DMS153 treated with DMSO at 0.1 percent for 48 hours (cell line): ENCODE results near the gene TATDN2.
"Not testable (repeated sequence)": the region's sequence is repeated elsewhere in the genome, so short reads cannot be mapped to it uniquely, and the experiment has no call there.

Source experiments
- DNase-seq: peaks from one replicate; lab custom pipeline; 2025; ENCODE audit not compliant: unreplicated experiment; lab: John Stamatoyannopoulos, UW

TATDN2 gene

DNA sequence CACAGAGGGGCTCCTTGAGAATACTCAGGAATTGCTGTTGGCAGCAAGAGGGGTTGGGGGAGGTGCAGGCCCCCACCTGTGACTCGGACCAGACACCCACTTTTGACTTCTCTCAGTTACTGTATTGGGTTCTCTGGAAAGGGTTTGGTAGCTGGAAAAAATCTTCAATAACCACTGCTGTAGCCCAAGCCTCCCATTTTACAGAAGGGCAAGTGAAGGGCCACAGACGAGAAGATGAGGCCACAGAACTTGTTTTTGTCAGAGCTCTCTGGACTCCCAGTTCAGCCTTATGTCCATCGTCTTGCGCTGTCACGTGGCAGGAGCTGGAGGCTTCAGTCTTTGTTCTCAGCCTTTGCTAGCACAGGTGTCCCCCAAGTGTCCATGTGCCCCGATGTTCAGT is 12.7 kb upstream of the TATDN2 start:
- DNase-seq = no peak

DNA sequence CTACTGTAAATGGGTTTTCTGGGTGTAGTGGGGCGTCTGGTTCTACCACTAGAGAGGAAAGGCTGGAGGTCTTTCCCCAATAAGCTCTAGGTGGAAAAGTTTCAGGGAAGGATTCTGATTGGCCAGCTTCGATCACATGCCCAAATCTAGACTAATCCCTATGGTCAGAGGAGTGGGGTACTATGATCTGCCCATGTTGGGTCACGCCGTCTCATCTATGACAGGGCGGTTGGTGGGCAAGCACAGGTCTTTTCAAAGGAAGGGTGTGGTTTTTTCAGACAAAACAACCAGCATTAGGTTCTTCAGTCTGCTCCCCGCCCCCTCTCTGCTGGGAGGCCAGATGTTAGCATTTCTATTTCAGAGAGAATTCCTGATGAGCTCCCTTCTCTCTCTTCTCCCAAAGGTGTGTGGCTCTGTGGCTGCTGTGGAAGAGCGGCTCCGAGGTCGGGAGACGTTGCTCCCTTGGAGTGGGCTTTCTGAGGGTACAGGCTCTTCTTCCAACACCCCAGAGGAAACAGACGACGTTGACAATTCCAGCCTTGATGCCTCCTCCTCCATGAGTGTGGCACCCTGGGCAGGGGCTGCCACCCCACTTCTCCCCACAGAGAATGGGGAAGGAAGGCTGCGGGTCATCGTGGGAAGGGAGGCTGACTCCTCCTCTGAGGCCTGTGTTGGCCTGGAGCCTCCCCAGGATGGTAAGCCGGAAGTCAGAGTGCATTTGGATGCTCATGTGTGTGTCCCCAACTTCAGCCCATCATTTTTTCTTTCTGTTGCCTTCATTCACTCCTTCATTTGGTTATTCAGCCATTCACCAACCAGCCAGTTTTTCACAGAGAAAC is 9.7 kb upstream of the TATDN2 start:
- DNase-seq = no peak

DNA sequence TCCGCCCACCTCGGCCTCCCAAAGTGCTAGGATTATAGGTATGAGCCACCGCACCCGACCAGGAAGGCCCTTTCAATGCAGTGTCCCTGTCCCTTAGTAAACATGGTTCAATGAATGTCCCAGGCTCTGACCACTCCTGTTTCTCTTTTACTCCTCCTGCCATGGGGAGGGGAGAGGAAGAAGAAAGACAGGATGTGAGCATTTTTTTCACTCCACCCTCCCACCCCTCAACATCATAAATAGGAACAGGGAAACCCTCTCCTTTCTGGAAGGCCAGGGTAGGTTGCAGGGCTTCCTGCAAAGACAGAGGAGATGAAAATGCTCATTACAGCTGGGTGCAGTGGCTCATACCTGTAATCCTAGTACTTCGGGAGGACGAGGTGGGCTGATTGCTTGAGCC is 7.5 kb upstream of the TATDN2 start:
- no peak for DNase-seq

DNA sequence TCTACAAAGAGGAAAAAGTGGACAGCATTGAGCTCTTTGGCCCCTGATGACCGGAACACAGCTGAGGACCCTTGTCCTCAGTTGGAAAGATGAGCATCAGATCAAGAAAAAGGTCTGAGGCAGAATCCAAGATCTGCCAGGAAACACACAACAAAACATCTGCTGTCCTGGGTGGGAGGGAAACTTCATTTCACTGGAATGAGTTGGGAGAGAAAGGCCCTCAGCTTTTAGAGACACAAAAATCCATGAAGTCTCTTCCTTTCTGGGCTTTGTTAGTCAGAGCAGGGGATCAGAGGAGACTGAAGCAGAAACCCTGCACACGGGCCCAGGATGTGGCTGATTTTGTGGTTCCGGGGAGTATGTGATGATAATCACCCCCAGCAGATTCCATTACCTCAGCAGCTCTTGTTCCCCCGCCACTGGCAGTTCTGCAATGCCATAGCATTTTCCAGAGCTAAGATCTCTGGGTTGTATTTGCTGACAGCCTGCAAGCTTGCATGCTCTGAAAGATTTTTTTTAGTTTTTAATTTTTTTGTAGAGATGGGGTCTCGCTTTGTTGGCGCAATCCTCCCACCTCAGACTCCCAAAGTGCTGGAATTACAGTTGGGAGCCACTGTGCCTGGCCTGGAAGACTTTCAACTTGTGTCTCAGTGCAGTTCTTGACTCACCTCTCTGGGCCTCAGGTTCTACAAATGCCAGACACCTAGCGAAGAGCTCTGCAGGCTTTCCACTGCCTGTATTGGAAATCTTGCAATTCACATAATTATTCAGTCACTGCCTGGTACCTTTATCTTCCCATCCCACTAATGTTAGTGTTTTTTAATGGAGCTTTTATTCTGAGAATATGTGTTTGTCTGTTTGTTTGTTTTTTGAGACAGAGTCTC is 5.8 kb upstream of the TATDN2 start:
- no peak for DNase-seq

DNA sequence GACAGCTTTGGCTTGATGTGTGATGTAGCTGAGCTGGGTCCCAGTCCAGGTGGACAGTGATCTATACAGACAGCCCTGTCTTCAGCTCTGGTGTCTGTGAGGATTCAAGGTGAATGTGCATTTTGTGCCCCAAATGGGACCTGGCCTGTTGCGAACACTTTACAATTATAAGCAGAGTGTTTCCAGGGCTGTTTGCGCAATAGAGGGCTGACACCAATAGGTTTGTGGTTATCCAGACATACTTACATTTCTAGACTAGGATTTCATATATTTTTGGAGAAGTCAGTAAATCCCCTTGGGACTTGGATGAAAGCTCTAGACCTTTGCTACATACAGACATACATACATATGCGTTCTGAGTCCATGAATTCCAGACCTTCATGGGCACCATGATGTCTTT is 4.2 kb upstream of the TATDN2 start:
- DNase-seq = no peak

DNA sequence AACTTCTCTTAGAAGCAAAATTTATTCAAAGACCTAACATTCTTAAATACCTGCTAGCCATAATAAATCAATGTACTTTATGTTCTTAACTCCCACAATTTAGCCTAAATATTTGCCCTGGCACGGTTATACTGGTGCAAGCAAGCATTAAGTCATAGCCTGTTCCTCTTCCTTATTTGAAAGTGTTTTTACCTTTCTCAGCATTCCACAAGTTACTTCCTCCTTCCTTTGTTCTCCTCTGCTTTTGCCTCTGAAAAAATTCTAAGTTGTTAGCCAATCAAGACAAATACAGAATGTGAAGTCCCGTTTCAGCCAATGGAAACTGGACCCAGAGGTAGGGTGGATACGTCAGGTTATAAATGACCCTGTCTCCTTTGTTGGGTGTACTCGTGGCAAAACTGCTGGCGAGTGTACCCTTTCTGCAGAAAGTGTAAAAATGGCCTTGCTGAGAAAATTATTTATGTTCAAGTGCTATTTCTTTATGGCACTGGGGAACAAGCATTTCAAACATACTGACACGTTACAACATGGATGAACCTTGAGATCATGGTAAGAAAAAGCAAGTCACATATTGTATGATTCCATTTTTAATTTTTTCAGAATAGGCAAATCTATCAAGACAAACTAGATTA is 3.1 kb upstream of the TATDN2 start:
- DNase-seq = no peak

DNA sequence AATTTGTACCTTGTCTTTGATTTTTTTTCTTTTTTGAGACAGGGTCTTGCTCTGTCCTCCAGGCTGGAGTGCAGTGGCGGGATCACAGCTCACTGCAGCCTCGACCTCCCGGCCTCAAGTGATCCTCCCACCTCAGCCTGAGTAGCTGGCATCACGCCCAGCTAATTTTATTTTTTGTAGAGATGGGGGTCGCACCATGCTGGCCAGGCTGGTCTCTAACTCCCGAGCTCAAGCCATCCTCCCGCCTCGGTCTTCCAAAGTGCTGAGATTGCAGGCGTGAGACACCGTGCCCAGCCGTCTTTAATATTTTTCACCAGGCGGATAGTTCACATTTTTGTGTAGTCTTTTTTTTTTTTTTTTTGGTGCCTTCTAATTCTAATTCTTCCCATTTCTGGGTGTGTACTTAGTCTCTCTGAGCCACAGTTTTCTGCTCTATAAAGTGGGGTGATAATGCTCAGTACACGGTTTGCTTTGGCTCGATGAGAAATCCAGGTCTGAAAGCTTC is 528 bp upstream of the TATDN2 start:
- DNase-seq = no peak

DNA sequence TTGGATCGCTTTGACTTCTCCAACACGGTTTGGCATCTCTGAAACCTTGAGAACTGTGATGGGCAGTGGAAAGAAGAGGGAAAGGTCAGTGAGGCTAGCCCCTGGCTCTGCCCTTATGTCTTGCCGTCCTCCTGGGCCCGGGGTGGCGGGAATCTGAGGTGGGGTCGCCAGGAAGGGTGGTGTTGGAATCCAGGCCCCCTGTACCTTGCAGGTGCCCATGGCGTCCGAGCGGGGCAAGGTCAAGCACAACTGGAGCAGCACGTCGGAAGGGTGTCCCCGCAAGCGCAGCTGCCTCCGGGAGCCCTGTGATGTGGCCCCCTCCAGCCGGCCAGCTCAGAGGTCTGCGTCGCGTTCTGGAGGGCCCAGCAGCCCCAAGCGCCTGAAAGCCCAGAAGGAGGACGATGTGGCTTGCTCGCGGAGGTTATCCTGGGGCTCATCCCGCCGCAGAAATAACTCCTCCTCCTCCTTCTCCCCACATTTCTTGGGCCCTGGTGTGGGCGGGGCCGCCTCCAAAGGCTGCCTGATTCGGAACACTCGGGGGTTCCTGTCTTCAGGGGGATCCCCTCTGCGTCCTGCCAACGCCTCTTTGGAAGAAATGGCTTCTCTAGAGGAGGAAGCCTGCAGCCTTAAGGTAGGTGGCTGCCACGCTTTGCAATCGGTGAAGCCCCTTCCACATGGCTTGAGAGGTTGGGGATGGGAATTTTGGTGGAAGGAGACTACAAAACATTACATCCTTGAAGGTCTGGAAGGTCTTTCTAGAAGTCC is 907 bp downstream of the TATDN2 start:
- DNase-seq = no peak

DNA sequence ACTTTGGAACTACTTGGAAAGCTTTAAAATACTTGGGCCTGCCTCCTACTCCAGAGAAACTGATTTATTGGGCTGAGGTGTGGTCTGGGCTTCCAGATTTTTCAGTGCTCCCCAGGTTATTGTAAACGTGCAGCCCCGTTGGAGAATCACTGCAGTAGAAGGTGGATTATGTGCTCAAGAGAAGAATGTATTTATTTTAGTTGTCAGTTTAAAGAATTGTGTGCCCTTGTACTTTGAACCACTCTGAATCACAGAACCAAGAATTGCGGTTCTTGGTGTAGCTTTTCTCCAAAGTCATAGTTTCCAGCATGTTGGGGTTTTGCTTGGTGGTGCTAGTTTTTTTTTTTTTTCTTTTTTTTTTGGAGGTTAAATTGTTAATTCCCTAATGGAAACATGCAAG is 1.6 kb downstream of the TATDN2 start:
- DNase-seq = no peak

DNA sequence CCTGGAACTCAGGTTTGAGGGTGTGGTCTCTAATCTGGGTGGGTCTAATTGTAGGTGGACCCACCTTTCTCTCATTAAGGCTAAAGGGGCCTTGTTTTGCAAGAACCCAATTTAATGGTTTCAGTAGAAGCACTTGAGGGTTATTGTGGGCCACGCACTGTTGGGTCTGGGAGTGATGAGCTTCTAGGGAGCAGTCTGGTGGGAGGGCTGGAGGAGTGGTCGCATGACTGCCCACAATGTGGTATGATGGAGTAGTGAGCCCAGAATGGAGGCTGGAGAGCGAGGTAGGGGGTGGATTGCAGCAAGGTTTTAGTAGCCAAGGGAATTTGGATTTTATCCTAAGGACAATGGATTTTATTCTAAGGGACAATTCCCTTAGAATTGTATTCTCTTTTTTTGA is 2.7 kb downstream of the TATDN2 start:
- no peak for DNase-seq

DNA sequence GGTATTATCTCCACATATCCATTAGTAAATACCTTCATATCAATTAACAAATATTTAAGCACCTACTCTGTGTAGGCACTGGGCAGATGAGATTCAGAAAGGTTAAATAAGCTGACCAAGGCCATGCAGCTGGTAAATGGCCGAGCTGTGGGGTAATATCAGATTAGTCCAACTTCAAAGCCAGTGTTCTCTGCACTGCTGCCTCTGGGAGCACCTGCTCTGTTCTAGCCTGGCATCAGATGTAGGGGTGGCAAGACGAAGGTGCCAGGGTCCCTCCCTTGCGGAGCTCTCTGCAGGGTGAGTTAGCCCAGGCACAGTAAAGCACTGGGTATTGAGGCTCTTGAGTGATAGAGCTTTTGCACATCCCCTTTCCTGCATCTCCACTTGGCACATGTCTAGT is 5.5 kb downstream of the TATDN2 start:
- DNase-seq = no peak

DNA sequence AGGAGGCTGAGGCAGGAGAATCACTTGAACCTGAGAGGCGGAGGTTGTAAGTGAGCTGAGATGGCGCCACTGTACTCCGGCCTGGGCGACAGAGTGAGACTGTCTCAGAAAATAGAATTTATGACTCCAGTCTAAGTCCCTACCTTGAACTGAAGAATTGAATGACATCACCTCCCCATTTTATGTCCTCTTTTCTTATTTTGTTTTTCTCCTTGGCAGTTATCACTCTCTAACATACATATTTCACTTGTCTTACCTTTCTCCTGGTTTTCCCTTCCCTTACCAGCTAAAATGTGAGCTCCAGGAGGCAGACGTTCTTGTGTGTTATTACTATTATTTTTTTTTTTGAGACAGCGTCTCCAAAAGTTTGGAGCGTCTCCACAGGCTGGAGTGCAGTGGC is 7.6 kb downstream of the TATDN2 start:
- no peak for DNase-seq

DNA sequence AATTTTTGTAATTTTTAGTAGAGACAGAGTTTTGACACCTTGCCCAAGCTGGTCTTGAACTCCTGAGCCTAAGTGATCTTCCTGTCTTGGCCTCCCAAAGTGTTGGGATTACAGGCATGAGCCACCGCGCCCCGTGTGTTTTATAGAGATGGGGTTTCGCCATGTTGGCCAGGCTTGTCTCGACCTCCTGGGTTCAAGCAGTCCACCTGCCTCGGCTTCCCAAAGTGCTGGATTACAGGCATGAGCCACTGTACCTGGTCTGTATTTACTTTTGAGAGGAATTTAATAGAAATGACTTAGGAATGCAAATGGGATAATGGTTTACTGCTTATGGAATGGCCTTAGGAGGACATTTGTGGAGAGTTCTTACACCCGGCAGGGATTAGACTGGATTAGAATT is 10.8 kb downstream of the TATDN2 start:
- no peak for DNase-seq

DNA sequence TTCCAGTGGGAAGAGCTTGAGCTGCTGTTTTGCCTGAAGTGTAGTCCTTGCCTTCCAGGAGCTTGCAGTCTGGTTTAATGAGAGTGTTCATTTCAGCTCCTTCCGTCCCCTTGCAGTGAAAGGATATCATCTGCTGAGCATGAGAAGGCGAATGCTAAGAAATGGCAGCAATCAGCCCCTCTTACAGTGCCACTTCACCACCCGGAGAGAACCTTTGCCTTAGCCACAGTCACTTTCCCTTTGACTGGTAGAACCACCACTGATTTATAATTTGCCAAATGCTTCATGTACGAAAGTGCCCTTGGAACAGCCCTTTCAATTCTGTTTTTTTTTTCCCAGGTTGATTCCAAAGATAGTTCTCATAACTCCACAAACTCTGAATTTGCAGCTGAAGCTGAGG is 11.5 kb downstream of the TATDN2 start:
- DNase-seq = no peak

DNA sequence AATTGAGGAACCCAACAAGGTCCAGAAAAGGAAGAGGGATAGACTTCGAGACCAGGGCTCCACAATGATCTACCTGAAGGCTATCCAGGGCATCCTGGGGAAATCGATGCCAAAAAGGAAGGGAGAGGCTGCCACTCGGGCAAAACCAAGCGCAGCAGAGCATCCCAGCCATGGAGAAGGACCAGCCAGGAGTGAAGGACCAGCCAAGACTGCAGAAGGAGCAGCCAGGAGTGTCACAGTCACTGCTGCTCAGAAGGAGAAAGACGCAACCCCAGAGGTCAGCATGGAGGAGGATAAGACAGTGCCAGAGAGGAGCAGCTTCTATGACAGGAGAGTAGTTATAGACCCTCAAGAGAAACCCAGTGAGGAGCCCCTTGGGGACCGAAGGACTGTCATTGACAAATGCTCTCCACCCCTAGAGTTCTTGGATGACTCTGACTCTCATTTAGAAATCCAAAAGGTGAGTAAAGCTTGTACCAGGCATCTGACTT is 12.0 kb downstream of the TATDN2 start:
- DNase-seq = no peak

DNA sequence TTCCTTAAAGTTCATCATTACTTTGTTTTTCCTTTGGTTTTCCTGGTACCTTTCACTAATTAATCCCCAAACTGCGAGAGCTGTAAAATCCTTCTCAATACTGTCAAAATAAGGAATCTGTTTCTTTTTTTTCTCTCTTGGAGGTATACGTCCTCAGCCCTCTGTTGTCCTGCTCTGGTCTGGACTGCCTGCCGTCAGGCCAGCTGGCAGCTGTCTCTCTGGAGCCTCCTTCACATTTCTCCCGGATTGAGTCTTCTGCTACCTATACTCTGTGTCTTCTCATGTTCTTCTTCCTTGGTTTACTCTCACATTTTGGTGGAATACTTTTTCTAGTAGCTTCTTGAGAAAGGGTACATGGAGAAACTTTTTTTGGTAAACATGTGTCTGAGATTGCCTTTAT is 13.8 kb downstream of the TATDN2 start:
- DNase-seq = no peak

DNA sequence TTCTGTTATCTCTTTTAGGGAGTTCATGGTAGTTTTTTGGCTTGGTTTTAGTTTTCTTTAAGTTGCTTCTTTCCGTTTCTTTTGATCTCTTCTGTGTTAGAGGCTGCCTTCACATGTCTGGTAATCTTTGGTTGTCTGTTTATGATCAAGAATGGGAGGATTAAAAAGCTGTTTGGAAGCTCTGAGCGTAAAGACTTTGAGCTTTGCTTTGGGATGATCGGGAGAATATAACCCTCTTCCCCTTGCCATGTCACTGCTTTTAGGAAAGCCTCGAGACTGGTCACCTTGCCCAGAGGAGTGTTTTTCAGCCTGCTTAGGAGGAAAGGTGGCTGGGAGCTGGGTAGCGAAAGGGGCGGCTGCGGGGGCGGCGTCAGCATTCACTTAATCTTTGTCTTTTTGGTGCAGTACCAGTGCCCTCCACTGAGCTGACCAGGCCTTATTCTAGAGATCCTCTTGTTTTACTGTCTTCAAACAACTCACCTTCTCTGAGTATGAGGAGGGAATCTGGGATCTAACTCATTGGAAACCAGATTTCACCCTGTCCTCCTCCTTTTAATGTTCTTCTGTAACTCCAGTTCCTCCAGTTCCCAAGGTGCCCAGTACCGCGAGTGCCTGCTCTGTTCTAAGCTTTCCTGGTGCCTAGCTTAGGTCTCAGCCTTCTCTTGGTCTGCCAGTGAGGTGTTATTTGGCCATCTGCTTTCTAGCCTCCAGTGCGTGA is 15.5 kb downstream of the TATDN2 start:
- no peak for DNase-seq

DNA sequence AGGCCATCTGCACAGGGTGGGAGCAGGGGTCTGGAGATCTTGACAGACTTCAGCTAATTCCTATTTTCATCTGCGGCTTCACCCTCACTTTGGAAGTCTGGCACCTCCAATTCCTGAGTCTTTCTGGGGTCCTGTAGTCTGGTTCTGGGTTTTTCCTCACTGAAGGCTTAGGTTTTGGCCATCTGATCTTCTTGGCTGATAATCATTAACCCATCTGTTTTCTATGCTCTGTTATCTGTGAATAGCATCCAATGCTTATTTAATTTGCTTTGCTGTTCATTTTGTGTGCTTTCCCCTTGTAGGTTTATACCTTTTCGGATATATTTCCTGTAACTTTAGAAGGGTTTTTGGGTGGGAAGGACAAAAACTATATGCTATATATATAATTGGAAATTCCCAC is 17.6 kb downstream of the TATDN2 start:
- DNase-seq = no peak

DNA sequence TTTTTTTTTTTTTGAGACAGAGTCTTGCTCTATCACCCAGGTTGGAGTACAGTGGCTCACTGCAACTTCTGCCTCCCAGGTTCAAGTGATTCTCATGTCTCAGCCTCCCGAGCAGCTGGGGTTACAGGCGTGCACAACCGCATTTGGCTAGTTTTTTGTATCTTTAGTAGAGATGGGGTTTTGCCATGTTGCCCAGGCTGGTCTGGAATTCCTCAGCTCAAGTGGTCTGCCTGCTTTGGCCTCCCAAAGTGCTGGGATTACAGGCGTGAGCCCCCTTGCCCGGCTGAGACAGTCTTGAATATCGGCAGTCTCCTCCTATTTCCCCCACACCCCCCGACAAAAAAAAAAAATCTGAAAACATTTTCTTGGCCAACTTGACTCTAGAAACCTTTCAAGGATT is 18.7 kb downstream of the TATDN2 start:
- DNase-seq = not testable (repeated sequence)

DNA sequence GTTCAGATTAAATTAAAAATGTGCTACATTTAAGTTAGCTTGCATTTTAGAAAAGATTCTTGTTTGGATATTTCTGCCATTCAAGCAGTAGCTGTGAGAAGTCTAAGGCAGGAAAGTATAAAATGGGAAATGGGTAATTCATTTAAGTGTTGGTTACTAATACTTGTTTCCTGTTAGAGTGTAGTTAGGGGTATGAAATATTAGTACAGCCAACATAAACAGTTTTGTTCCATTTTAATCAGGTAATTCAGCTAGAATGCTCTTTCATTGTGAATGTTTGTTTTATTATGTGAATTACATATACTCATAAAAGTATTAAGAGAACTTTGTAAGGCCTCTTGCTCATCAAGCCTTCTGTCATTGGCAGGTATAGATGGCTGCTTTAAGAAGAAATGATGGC is 19.9 kb downstream of the TATDN2 start:
- no peak for DNase-seq
